Kidney tubule cell (primary cell): ENCODE data around the gene SP8.
"Not testable (repeated sequence)": the region's sequence is repeated elsewhere in the genome, so short reads cannot be mapped to it uniquely, and the experiment has no call there.

Experiments used
- DNase-seq: peaks from one replicate; pipeline ENCODE4 v3.0.0-alpha.2; 2018; ENCODE audit warnings: low spot score

The SP8 gene

DNA sequence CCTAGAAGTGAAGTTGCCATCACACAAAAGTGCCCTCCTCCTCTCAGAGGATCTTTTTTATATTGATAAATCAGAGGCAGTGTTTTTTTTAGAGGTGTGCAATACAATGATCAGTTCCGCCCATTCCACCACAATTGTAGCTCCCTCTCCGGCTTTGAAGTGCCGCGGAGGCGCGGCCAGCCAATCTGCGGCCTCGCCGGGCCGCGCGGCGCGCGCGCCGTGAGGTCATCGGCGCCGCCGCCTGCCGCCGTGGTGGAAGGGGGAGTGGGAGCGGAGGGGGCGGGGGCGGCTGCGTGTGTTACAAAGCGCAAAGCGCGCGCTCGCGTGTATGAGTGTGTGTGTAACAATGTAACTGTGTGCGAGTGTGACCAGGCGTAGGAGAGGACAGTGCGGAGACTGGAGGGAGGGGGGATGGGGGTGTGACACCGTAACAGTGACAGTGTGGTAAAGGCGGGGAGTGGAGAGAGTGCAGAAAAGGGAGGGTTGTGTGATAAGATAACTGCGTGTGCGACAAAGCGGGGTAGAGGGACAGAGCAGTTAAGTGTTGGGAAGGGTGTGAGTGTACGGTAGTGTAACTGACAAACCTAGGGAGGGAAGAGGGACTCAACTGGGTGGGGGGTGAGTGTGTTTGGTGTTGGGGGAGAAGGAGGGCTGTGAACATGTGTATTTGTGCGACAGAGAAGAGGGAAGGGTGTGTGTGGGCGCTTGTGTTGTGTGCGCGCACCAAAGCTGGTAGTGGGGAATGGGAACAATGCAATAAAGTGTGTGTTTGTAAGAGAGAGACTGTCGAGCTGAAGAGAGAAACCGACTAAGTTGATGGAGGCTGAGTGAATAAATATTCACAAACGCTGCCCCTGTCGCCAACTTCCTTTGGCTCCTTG, at the start of gene SP8:
SP8 (minus strand) TSS at position 108 of the 881 bp plus-strand sequence; CDS start at position 20, 88 bp downstream.
- DNase-seq: no peak

DNA sequence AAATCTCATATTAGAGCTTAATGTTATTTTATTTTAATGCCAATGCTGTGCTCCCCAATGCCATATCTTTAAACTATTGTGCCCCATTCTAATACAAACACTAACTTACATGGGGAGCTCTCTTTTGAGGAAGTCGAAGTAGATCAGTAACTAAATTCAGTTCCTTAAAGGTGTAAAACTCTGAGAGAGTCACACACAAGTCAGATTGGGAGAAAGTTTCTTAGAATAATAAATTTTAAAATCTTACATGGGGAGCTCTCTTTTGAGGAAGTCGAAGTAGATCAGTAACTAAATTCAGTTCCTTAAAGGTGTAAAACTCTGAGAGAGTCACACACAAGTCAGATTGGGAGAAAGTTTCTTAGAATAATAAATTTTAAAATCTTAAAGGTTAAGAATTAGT, 49.7 kb upstream of the SP8 start:
- not testable (repeated sequence) for DNase-seq

DNA sequence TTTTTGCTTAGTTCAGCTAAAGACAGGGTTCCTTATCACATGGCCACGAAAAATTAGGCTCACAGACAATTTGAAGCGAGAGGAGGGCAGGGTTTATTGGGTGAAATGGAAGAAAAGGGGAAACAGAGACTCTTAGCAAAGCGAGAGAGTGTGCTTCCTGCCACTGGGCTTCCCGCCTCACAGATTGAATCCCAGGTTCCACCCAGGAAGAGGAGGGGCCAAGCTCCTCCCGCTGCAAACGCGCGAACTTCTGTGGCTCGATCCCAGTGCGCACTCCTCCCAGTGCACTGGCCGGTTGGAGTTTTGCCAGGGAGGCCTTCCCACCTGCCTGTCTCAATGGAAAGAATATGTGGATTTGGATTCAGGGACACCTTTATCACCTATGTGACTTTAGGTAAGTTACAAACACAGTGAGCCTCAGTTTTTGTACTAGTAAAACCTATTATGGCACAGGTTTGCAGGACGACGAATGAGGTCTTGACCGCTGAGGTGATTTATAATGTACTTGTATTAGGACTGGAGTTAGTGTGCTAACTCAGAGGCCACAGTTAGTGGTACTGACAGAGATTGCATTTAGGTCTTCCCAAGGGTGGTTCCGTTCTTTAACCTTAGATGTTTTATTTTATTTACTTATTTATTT, 48.5 kb upstream of the SP8 start:
- DNase-seq: no peak

DNA sequence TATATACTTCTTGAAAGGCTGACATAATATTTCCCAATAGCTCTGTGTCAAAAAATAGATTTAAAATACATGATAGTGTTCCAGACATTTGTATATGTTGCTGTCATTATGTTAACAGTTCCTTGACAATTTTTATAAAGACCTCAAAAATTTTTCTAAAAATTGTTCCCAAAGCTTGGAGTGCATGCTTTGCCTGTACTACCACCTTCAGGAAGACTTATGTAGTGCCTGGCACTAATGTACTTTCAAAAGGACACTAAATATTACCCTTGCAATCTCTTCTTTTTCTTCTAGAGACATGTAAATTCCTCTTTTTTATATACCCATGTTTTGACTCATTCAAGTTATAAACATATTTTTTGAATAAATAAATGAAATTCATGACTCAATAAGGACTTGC, 48.0 kb upstream of the SP8 start:
- DNase-seq: peak; percentile 9

DNA sequence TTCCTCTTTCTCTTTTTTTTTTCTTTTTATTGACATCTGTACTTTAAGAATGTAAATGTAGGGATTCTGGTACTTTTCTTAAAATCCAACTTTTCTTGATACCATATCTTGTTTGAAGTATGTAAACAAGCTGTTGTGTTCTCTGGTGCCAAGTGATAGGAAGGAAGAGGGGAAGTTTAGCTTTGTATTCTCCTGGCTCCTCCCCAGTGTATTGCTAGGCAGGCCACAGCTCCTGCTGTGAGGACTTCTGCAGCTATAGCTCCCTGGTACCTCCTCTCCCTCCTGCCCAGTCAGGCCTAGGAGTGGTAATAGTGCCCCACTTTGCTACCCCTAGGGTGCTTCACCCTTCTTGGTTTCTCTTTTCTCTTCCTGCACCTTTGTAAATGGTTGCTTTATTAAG, 45.3 kb upstream of the SP8 start:
- DNase-seq: no peak

DNA sequence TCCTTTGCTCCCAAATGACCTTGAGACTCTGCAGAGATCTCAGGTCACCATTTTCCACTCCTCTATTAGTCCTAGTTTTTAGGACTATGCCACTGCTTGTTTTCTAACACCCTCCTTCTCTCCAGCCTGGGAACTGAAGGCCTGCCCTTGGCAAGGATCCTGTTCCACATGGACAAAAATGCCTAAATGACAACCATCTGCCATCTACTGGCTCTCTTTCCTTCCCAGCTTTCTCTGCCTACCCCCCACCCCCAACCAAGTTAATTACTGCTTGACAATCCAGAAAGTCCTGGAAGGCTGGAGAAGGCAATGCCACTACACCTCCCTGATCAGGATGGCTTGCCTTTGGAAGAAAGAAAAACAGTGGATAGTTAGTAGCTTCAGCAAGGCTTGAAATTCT, 44.8 kb upstream of the SP8 start:
- no peak for DNase-seq

DNA sequence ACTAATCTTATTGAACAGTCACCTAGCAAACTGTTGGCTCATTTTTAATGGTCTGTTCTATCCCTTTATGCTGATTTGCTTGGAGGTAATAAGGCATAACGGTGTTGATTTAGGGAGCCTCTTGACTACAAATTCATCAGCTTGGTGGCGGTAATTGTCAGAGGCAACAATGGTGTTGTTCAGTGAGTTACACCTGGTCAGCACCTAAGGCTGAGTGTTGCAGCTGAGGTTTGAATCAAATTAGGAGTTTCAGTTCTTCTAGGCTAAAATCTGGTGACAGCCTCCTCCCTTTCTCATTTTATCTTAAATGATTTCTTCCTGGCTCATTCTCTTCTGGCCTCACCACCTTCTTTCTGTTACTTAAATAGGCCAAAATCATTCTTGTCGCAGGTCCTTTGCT, 42.3 kb upstream of the SP8 start:
- no peak for DNase-seq

DNA sequence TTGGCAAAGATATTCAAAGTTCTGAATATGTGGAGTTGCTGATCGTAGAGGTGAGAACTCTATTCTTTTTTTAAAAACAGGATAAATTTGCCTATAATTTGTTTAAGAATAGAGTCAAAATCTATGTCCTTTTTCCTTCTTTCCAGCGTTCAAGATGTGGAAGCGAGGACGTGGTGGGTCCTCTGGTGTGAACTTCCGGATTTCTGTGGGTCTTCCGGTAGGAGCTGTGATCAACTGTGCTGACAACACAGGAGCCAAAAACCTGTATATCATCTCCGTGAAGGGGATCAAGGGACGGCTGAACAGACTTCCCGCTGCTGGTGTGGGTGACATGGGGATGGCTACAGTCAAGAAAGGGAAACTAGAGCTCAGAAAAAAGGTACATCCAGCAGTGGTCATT, 40.5 kb upstream of the SP8 start:
- DNase-seq: no peak

DNA sequence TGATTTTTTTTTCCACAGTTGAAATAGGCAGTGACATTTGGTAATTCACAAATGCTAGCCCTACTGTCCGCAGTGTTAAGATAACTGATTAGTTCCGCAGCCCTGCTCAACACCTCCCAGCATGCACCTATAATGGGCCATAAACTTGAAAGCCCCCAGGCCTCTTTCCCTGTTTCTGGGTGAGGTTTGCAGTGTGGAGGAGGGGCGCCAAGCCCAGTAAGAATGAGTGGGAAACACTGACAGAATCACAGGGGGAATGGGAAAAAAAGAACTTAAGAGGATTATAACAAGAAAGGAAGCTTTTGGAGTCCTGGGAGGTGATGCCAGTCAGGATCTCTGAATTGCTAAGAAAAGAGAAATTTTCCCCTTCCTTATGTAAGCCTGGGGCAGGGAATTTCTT, 39.6 kb upstream of the SP8 start:
- DNase-seq: no peak

DNA sequence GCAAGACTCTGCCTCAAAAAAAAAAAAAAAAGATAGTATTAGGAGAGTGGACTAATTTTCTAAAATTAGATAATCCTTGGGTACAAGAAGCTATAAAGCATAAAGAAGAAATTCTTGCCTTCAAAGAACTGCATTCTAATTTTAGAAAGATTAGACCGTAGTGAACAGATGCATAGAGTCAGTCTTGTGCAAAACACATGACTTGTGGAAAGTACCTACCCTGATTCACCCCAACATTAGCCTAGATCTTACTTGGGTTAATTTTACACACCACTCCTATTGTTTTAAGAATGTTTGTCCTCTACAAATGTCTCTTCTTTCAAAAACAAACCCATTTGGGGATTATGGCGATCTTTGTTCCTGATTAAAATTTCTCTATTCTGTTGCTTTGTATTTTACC, 38.9 kb upstream of the SP8 start:
- no peak for DNase-seq

DNA sequence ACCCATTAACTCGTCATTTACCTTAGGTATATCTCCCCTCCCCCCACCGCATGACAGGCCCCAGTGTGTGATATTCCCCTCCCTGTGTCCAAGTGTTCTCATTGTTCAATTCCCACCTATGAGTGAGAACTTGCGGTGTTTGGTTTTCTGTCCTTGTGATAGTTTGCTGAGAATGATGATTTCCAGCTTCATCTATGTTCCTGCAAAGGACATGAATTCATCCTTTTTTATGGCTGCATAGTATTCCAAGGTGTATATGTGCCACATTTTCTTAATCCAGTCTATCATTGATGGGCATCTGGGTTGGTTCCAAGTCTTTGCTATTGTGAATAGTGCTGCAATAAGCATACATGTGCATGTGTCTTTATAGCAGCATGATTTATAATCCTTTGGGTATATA, 34.7 kb upstream of the SP8 start:
- not testable (repeated sequence) for DNase-seq

DNA sequence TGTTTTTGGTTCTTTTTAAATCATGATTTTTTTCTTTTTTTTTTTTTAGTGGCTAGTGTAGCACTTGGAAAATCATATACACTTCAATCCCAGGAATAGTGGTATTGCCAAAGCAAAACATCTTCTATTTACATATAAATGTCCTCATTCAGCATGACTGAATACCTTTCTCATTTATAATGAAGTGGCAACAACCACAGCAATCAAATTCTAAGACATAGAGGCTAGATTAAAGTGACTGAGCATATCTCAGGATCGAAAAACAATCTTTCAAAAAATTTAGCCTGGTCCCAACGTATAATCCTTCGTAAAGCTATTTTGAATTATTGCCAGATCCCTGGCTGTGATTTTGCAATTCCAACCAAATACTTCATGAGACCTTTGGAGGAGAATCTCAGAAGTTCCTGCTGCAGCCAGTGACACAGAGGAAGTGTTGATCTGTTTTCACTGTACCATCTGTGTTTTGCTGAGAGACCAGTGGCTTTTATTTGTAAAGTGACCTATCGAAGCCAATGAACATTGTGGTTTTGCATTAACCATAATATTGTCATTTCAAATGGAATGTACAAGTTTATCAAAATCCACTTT, 29.8 kb upstream of the SP8 start:
- no peak for DNase-seq

DNA sequence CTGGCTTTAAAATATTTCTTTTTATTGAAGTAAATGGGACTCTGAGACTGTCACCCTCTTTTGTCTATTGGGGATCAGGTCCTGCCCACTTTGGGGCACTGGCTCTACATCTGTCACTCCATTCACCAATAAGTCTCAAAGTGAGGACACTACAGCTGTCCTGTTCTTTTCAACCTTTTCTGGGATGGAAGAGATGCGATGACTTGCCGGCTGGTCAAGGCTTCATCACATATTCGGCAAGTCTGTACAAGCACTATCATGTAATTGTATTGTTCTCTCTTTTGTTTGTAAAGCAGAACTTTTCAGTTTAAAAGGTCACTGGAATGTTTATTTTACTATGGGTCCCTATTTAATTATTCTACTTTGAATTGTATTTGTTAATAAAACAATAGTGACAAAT, 17.7 kb upstream of the SP8 start:
- no peak for DNase-seq

DNA sequence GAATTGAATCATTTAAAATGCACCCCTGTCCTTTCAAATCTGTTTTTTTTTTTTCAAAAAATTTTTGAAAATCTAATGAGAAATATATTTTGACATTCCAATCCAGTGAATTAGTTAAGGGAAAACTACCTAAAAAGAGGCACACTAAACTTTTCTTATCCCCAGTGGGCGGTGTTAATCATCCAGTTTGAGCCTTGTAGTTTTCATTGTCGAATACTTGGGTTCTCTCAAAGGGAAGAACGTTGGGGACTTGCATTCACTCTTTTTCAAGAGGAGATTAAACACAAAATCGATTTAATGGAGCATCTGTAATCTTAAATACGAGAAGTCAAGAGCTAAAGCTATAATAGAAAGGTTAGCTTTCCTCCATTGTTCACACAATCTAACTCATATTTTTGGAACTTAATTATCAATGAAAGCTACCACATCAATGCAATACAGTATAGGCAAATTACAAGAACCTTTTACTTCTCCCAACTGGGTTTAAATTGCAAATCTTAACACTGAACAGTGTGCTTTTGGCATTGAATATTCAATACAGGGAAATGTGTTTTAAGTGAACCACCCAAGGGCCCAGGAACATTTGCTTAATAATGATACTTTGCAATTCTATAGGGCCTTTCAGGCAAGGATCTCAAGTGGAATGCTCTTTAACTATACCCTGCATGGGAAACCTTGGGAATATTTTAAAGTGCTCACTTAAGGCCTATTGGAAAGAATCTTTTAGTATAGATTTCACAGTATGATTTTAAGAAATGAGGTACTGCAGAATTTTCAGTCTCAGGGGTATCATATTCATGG, 13.1 kb upstream of the SP8 start:
- DNase-seq: no peak

DNA sequence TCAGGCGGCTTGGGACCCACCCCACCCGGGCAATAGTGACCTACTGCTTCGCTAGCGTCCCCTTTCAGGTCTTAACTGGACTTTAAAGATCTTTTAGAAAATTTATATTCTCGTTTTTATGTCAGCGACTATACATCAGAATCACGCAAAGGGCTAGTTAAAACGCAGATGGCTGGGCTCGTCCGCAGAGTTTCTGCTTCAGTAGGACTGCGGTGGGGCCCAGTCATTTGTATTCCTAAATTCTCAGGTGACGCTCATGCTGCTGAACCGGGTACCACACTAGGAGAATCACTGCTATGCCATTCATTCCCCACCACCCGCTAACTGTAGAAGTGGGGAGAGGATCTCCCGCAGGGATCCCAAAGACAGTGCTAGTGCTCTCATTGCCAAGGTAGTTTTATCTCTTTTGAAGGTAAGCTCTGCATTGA, 12.0 kb upstream of the SP8 start:
- no peak for DNase-seq

DNA sequence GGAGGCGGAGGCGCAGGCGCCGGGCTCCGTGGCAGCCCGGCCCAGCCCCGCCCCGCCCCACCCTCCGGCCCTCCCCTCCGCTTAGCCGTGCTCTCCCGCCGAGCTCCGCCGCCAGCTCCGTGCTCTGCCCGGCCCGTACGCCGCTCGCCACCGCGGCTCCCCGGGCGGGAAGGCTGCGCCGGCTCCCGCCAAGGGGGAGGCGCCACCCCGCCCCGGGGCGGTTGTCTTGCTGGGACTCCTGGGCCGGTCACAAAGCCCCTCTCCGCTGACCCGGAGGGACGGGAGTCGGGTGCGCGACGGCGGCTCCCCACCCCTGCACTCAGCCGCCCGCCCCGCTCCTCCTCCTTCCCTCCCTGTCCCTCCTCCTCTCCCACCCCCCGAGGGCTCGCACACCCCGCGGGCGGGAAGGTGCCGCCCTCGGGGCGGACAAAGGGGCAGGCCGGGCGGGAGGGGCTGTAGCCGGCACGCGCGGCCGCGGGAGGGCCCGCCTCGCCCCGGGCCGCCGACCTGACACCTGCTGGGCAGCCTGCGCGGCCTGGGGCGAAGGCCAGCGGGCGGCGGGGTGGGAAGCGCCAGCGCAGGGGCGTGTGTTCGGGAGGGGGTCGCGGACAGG, 11.5 kb upstream of the SP8 start:
- peak; percentile 43 for DNase-seq

DNA sequence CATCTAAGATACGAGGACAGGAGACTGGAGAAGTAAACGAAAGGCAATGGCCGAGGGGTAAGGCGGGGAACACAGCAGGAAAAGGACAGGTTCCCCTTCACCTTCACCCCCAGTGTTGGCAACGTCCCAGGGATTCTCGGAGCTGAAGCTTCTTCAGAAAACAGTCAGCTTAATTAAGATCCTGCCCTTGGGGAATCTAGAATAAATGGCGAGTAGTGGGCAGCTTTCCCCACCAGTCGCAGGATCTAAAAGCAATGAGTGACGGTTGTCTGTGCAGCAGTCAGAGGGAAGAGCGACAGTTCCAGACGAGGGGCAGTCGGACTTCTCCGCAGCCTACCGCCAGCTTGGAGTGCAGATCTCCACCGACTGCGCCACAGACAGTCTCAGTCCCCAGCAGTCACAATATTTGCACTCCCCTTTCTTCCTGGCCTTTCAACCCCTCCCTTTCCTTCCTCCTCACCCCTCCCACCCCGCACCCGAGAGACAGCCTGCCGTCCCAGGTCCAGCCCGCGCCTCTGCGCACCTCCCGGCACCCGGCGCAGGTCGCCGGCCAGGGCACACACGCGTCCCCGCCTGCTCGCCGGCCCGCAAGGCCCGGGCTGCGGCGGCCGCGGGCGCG, 10.9 kb upstream of the SP8 start:
- DNase-seq: no peak

DNA sequence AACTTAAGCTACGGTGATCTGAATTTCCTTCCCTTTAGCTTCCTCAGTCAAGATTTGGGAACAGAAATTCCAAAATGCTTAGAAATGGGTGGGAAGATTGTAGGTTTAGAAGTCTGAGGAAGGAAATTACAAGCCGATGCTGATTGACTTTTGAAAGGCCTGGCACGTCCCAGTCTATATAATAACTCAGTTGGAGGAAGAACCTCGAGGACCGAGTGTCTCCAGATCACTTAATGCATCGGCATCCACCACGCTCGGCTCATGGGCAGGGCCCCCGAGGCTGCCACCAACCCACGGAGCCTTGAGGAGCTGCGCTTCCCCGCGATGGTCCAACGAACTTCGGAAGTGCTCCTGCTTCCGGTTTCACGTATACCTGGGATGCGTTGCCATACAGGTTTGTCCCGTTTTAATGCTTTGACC, 10.4 kb upstream of the SP8 start:
- DNase-seq: no peak

DNA sequence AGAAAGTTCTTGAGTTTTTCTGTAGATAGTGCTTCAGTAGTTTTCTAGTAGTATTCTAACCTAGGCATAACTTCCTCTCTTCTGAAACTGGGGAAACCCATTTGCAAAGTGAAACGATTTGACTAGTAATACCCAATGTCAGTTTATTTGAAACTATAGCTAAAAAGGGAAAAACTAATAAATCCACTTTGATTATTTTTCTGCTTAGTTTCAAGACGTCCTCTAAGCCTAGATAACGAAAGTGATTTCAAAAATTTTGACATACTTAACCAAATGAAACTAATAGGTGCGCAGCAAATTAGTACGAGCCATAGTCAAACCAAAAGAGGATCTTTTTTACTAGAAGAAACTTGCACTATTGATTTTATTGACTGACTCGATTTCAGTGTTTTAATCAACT, 9.8 kb upstream of the SP8 start:
- DNase-seq: no peak

DNA sequence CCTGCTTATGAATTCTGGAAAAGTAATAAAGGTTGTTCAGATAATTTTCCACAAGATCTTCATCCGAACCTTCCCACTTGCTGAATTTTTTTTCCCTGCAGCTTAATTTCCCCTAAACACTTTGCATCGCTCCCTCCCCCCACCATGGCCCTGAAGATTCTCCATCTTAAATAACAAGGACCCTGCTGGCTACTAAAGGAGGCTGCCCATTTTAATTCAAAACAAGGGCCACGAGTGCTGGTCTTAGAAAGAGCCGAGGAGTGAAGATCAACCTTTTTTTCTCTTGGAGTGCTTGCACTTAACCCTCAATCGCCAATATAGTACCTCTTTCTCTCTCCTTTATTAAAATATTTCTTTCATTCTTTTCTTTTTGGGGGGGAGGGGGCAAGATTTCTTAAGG, 9.2 kb upstream of the SP8 start:
- no peak for DNase-seq

DNA sequence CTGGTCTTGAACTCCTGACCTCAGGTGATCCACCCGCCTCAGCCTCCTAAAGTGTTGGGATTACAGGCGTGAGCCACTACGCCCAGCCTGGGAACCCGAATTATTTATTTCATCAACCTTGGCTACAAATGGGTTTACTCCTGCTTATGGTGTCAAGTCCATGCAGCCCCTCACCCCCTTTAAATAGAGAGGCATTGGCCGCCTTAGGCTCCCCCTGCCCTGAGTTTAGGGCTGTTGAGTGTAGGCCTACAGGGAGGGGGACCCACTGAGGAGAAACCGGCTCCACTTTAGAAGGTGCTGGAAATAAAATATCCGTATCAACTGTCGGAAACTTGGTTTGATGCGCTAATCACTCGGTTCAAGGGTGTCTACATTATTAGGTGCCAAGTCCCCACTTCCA, 8.7 kb upstream of the SP8 start:
- DNase-seq: no peak

DNA sequence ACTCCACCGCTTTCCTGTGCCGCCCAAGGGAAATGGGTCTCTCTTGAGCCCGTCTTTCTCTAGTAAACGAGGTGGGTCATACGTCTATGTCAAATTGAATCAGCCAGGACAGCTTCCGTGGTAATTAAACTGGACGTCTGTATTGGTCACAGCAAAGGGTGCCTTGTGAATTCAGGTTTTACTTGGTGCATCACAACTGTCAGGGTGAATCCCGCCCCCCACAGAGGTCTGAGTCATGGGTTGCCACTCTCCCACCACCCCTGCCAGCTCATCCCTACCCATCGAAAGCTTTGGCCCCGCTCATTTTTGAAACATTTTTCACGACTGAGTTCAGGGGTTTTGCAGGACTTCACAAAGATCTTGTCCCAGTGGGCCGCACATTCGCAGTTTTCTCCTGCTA, 8.0 kb upstream of the SP8 start:
- DNase-seq: no peak
